B cell (primary cell): ENCODE data around the gene RING1. TPM values are rescaled to one million over a fixed set of nuclear protein-coding genes. Genes with fewer than 3 reads are reported as not detected.

Experiments used
- ATAC-seq: fragments of 200-7000 bp; cut with Tn5 transposase; one replicate; pipeline ENCODE4 v1.10.0; 2021; ENCODE audit warnings: low read depth, mild to moderate bottlenecking, moderate number of reproducible peaks, moderate library complexity
- CTCF ChIA-PET: fragments of 350-600 bp; sonication (Branson Sonifier 250); formaldehyde crosslinking; loops from one replicate; lab custom pipeline; 2021; ENCODE audit warnings: antibody characterized with exemption, inconsistent platforms; lab: Charles Lee
- POLR2A ChIA-PET: fragments of 350-600 bp; sonication (Branson Sonifier 250); formaldehyde crosslinking; loops from one replicate; lab custom pipeline; 2021; ENCODE audit warnings: antibody characterized with exemption; lab: Charles Lee
- DNase-seq: peaks from one replicate; pipeline ENCODE4 v3.0.0; 2013
- H2AFZ ChIP-seq: 2 replicates; pipeline ENCODE4 v1.6.1; 2012; ENCODE audit warnings: mild to moderate bottlenecking, low read depth, low read length; ENCODE audit not compliant: insufficient read depth, poor library complexity, severe bottlenecking
- H3K27ac ChIP-seq, 2 donors: 1 replicate in 1 of 2; 2 replicates in 1 of 2; pipeline ENCODE4 v1.5.1; 2012 to 2013; ENCODE audit warnings: low read length in 2 of 2, mild to moderate bottlenecking in 2 of 2, moderate library complexity in 1 of 2
- H3K27me3 ChIP-seq, 4 experiments: fragments of 200-600 bp in 1 of 4; sonication (generic) in 1 of 4; replicated peaks in 1 of 4; 1 replicate in 2 of 4; 2 replicates in 2 of 4; pipeline versions ENCODE4 v1.6.1 to v1.7.0; 2013 to 2016; ENCODE audit warnings: low read length in 3 of 4, mild to moderate bottlenecking in 2 of 4, mixed read lengths in 1 of 4, moderate library complexity in 1 of 4; ENCODE audit not compliant: insufficient read depth in 4 of 4, control insufficient read depth in 3 of 4; ENCODE audit errors: control extremely low read depth in 1 of 4
- H3K36me3 ChIP-seq, 2 experiments: replicated peaks in 1 of 2; 1 replicate in 1 of 2; 2 replicates in 1 of 2; pipeline versions ENCODE4 v1.6.1 to v1.7.1; 2013; ENCODE audit warnings: low read length in 1 of 2; ENCODE audit not compliant: insufficient read depth in 2 of 2, control insufficient read depth in 1 of 2; ENCODE audit errors: control extremely low read depth in 1 of 2, extremely low read depth in 1 of 2
- H3K4me1 ChIP-seq, 2 donors: fragments of 200-600 bp in 1 of 2; sonication (generic) in 1 of 2; 1 replicate in 1 of 2; 2 replicates in 1 of 2; pipeline versions ENCODE4 v1.5.1 to v1.6.1; 2013 to 2017; ENCODE audit warnings: low read length in 2 of 2; ENCODE audit not compliant: control insufficient read depth in 2 of 2, insufficient read depth in 2 of 2
- H3K4me2 ChIP-seq: replicated peaks from 2 replicates; pipeline ENCODE3; 2012; ENCODE audit warnings: mild to moderate bottlenecking, low read depth, low read length; ENCODE audit not compliant: poor library complexity, severe bottlenecking
- H3K4me3 ChIP-seq, 5 experiments: fragments of 200-600 bp in 1 of 5; sonication (generic) in 1 of 5; 1 replicate in 3 of 5; 2 replicates in 2 of 5; pipeline versions ENCODE4 v1.5.1 to v1.7.0; 2011 to 2016; ENCODE audit warnings: low read length in 4 of 5, mild to moderate bottlenecking in 4 of 5, low read depth in 2 of 5, control low read depth in 1 of 5, moderate library complexity in 1 of 5; ENCODE audit not compliant: insufficient read depth in 1 of 5; ENCODE audit errors: control extremely low read depth in 1 of 5, extremely low read depth in 1 of 5
- H3K79me2 ChIP-seq: fragments of 200-600 bp; sonication (generic); one replicate; pipeline ENCODE4 v1.6.0; 2016; ENCODE audit warnings: low read length; ENCODE audit not compliant: control insufficient read depth, insufficient read depth
- H3K9ac ChIP-seq: fragments of 200-600 bp; sonication (generic); 2 replicates; pipeline ENCODE4 v1.6.1; 2017; ENCODE audit warnings: mild to moderate bottlenecking, low read length, moderate library complexity
- H3K9me3 ChIP-seq, 3 donors: one replicate each; pipeline versions ENCODE4 v1.6.1 to v1.7.1; 2013; ENCODE audit warnings: low read length in 2 of 3; ENCODE audit not compliant: control insufficient read depth in 2 of 3, insufficient read depth in 1 of 3; ENCODE audit errors: control extremely low read depth in 1 of 3
- H4K20me1 ChIP-seq: 2 replicates; pipeline ENCODE4 v1.6.0; 2012; ENCODE audit warnings: mild to moderate bottlenecking, low read length; ENCODE audit not compliant: insufficient read depth, control insufficient read depth, poor library complexity, severe bottlenecking
- H3K27ac Mint-ChIP-seq: one replicate; pipeline ENCODE4 v1.8.0; 2021; ENCODE audit warnings: mixed read lengths
- H3K27me3 Mint-ChIP-seq: one replicate; pipeline ENCODE4 v1.8.0; 2021; ENCODE audit warnings: mixed read lengths
- H3K4me1 Mint-ChIP-seq: one replicate; pipeline ENCODE4 v1.8.0; 2021; ENCODE audit warnings: mixed read lengths
- H3K4me3 Mint-ChIP-seq: one replicate; pipeline ENCODE4 v1.8.0; 2021; ENCODE audit warnings: mixed read lengths
- H3K9me3 Mint-ChIP-seq: one replicate; pipeline ENCODE4 v1.8.0; 2022; ENCODE audit warnings: mixed read lengths; ENCODE audit not compliant: insufficient read depth
- CTCF ChIP-seq: fragments of 200-600 bp; IDR thresholded peaks from one replicate; pipeline ENCODE4 v1.8.0; 2022; ENCODE audit warnings: antibody characterized with exemption, mild to moderate bottlenecking
- EZH2 ChIP-seq: IDR thresholded peaks from 2 replicates; pipeline ENCODE4 v1.6.1; 2012; ENCODE audit warnings: borderline replicate concordance, low read depth, mild to moderate bottlenecking, moderate library complexity, low read length; ENCODE audit not compliant: insufficient read depth, poor library complexity, severe bottlenecking
- WGBS: methylation state at CpG from one replicate; pipeline ENCODE4 v1.1.5; 2013; ENCODE audit warnings: missing lambda C conversion rate; ENCODE audit not compliant: insufficient coverage; 5-methylcytosine and 5-hydroxymethylcytosine counted together
- intact Hi-C: fragments of 100-400 bp; cut with micrococcal nuclease; formaldehyde crosslinking; loops from one replicate; pipeline ENCODE4 v1.10.0; 2022
- polyA plus RNA-seq: library from polyadenylated mRNA; depleted of rRNA; stranded (reverse); fragments of >200 nt; gene quantifications from 2 replicates; pipeline ENCODE4 v1.2.3, GENCODE V29; 2012
- total RNA-seq, 2 donors: library from RNA; stranded (reverse); fragments of 120-200 nt in 1 of 2; gene quantifications; 1 replicate in 1 of 2; 2 replicates in 1 of 2; pipeline versions ENCODE4 v1.2.3 to v1.2.4, GENCODE V29; 2013 to 2022

RING1 gene
- total and polyA plus RNA-seq, 2 donors (not counting 1 experiment from before 2014, with no cell fraction given): 37.1 to 44.2 TPM

- ChIA-PET CTCF (interaction anchor here (1.2 kb wide), 1 partner anchor 37 kb away, joined by 3 read pairs; no protein-coding TSS in a partner anchor), POLR2A (no interaction called here)
- Histone ChIP-seq H3K4me3 (no peak overlapping the region), H2AFZ (no peak overlapping the region), H3K9ac (no peak overlapping the region), H3K27me3 (peaks cover 0 to 29% (median 11%) of the 10 kb centered on the region in 4 experiments), H3K36me3 (peaks cover 0 to 20% of the 10 kb centered on the region in 2 experiments), H3K4me2 (no peak overlapping the region), H4K20me1 (no peaks in the 10 kb centered on the region), H3K4me1 (peaks cover 26 to 32% of the 10 kb centered on the region in 2 donors), H3K79me2 (peaks cover 12% of the 10 kb centered on the region), H3K9me3 (peaks cover 0 to 8% (median 0%) of the 10 kb centered on the region in 3 donors), H3K27ac (no peak overlapping the region)
- no peak overlapping the region for H3K27ac Mint-ChIP-seq
- peaks cover 25% of the 10 kb centered on the region for H3K27me3 Mint-ChIP-seq
- no peak for ATAC-seq
- DNase-seq: no peak
- intact Hi-C loops: no loop called here
- WGBS: 92% methylated on average over 11 of the region's 17 CpGs
- peaks cover 32% of the 10 kb centered on the region for H3K4me1 Mint-ChIP-seq
- H3K4me3 Mint-ChIP-seq: no peak overlapping the region
- no peaks in the 10 kb centered on the region for H3K9me3 Mint-ChIP-seq
- TF ChIP-seq CTCF (no peak), EZH2 (no peak)
Observed at GRCh38 chr6:33211136-33211535, 2.8 kb downstream of the RING1 start.

GRCh38 chr6:33211666-33212422 lies 3.5 kb downstream of the RING1 start:
- TF ChIP-seq CTCF (no peak), EZH2 (no peak)
- no peak overlapping the region for H3K9ac ChIP-seq
- POLR2A ChIA-PET: no interaction called here
- Mint-ChIP-seq H3K4me3 (no peak overlapping the region), H3K9me3 (no peaks in the 10 kb centered on the region), H3K4me1 (peaks cover 30% of the 10 kb centered on the region), H3K27ac (no peak overlapping the region), H3K27me3 (peaks cover 27% of the 10 kb centered on the region)
- H3K79me2 ChIP-seq: peaks cover 12% of the 10 kb centered on the region
- no peak overlapping the region for H3K4me2 ChIP-seq
- no peak for DNase-seq
- ATAC-seq: no peak
- H4K20me1 ChIP-seq: no peaks in the 10 kb centered on the region
- H3K36me3 ChIP-seq: peaks cover 0 to 20% of the 10 kb centered on the region in 2 experiments
- 91% methylated on average over 9 of the region's 18 CpGs for WGBS
- CTCF ChIA-PET: no interaction called here
- H3K27ac ChIP-seq: no peak overlapping the region
- H3K4me1 ChIP-seq: peaks cover 26 to 32% of the 10 kb centered on the region in 2 donors
- intact Hi-C loops: no loop called here
- H3K4me3 ChIP-seq: no peak overlapping the region
- peaks cover 0 to 8% (median 0%) of the 10 kb centered on the region in 3 donors for H3K9me3 ChIP-seq
- peaks cover 0 to 32% (median 11%) of the 10 kb centered on the region in 4 experiments for H3K27me3 ChIP-seq
- H2AFZ ChIP-seq: no peak overlapping the region
